Measurements from ENCODE around the gene PPP2R3C.

Gene PPP2R3C

GRCh38 chr14:35155962-35156361, 34.2 kb upstream of the PPP2R3C start:
- TF ChIP-seq, protein P1, sequence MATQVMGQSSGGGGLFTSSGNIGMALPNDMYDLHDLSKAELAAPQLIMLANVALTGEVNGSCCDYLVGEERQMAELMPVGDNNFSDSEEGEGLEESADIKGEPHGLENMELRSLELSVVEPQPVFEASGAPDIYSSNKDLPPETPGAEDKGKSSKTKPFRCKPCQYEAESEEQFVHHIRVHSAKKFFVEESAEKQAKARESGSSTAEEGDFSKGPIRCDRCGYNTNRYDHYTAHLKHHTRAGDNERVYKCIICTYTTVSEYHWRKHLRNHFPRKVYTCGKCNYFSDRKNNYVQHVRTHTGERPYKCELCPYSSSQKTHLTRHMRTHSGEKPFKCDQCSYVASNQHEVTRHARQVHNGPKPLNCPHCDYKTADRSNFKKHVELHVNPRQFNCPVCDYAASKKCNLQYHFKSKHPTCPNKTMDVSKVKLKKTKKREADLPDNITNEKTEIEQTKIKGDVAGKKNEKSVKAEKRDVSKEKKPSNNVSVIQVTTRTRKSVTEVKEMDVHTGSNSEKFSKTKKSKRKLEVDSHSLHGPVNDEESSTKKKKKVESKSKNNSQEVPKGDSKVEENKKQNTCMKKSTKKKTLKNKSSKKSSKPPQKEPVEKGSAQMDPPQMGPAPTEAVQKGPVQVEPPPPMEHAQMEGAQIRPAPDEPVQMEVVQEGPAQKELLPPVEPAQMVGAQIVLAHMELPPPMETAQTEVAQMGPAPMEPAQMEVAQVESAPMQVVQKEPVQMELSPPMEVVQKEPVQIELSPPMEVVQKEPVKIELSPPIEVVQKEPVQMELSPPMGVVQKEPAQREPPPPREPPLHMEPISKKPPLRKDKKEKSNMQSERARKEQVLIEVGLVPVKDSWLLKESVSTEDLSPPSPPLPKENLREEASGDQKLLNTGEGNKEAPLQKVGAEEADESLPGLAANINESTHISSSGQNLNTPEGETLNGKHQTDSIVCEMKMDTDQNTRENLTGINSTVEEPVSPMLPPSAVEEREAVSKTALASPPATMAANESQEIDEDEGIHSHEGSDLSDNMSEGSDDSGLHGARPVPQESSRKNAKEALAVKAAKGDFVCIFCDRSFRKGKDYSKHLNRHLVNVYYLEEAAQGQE (IDR thresholded peaks at IDR 0.05; ENCODE audit: low read depth), result no peak
- TF ChIP-seq FOXM1 (IDR thresholded peaks at IDR 0.05; ENCODE audit: borderline replicate concordance, low read depth) (no peak), YY1 (IDR thresholded peaks at IDR 0.05; ENCODE audit: low read depth) (no peak), EP300 (IDR thresholded peaks at IDR 0.05; ENCODE audit: borderline replicate concordance) (no peak)

DNA sequence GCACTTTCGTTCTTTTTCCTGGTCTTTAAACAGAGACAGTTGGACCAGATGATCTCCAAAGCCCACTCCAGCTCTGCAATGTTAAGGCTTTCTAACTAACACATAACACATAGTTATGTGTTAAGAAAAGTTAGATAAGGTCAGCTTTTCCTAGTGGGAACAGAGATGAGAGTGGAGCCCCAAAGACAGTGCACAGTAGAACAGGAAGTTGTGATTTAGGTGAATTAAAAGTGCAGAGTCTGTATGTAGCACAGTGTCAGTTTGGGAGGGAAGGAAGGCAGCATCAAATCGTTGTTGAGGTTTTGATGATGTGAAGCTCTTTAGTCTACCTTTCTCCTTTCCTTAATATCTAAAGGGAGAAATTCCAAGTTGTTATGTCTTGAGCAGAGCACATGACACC, 32.2 kb upstream of the PPP2R3C start:
- TF ChIP-seq, protein P1 (IDR thresholded peaks at IDR 0.05; ENCODE audit: low read depth), result no peak
- no peak for TF ChIP-seq EP300 (IDR thresholded peaks at IDR 0.05; ENCODE audit: borderline replicate concordance)
- TF ChIP-seq TEAD4 (IDR thresholded peaks at IDR 0.05), result no peak
- TF ChIP-seq FOXM1 (IDR thresholded peaks at IDR 0.05; ENCODE audit: borderline replicate concordance, low read depth), result no peak
- no peak for TF ChIP-seq ZBTB7A (IDR thresholded peaks at IDR 0.05; ENCODE audit: low read depth)
- no peak for TF ChIP-seq CEBPB (IDR thresholded peaks at IDR 0.05)
- TF ChIP-seq TAF1 (IDR thresholded peaks at IDR 0.05; ENCODE audit: low read depth), result no peak
- no peak for TF ChIP-seq YY1 (IDR thresholded peaks at IDR 0.05; ENCODE audit: low read depth)
- TF ChIP-seq EGR1 (IDR thresholded peaks at IDR 0.05), result no peak

GRCh38 chr14:35149239-35149638, 27.4 kb upstream of the PPP2R3C start:
- no peak for TF ChIP-seq TAF1 (IDR thresholded peaks at IDR 0.05; ENCODE audit: low read depth)
- TF ChIP-seq CREB1 (IDR thresholded peaks at IDR 0.05; ENCODE audit: low read depth), result no peak
- TF ChIP-seq USF1 (IDR thresholded peaks at IDR 0.05), result no peak
- no peak for TF ChIP-seq NFIC (IDR thresholded peaks at IDR 0.05)
- TF ChIP-seq, protein P2, sequence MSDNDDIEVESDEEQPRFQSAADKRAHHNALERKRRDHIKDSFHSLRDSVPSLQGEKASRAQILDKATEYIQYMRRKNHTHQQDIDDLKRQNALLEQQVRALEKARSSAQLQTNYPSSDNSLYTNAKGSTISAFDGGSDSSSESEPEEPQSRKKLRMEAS (IDR thresholded peaks at IDR 0.05), result no peak
- TF ChIP-seq, protein P1 (IDR thresholded peaks at IDR 0.05; ENCODE audit: low read depth), result no peak
- no peak for TF ChIP-seq TCF12 (IDR thresholded peaks at IDR 0.05; ENCODE audit: low read depth)
- TF ChIP-seq FOXM1 (IDR thresholded peaks at IDR 0.05; ENCODE audit: borderline replicate concordance, low read depth), result no peak
- no peak for TF ChIP-seq EP300 (IDR thresholded peaks at IDR 0.05; ENCODE audit: borderline replicate concordance)
- no peak for TF ChIP-seq CEBPB (IDR thresholded peaks at IDR 0.05)
- TF ChIP-seq YY1 (IDR thresholded peaks at IDR 0.05; ENCODE audit: low read depth), result no peak
- TF ChIP-seq TEAD4 (IDR thresholded peaks at IDR 0.05), result no peak
- TF ChIP-seq RAD21 (IDR thresholded peaks at IDR 0.05; ENCODE audit: low read depth), result no peak
- no peak for TF ChIP-seq EGR1 (IDR thresholded peaks at IDR 0.05)

- no peak for TF ChIP-seq ZBTB7A (IDR thresholded peaks at IDR 0.05; ENCODE audit: low read depth)
- TF ChIP-seq YY1 (IDR thresholded peaks at IDR 0.05; ENCODE audit: low read depth), result no peak
- TF ChIP-seq CEBPB (IDR thresholded peaks at IDR 0.05), result no peak
- TF ChIP-seq, protein P2 (IDR thresholded peaks at IDR 0.05), result no peak
- TF ChIP-seq EGR1 (IDR thresholded peaks at IDR 0.05), result no peak
- no peak for TF ChIP-seq TCF12 (IDR thresholded peaks at IDR 0.05; ENCODE audit: low read depth)
- no peak for TF ChIP-seq NFIC (IDR thresholded peaks at IDR 0.05)
- TF ChIP-seq, protein P1 (IDR thresholded peaks at IDR 0.05; ENCODE audit: low read depth), result no peak
- TF ChIP-seq TEAD4 (IDR thresholded peaks at IDR 0.05), result no peak
- no peak for TF ChIP-seq TAF1 (IDR thresholded peaks at IDR 0.05; ENCODE audit: low read depth)
- TF ChIP-seq USF1 (IDR thresholded peaks at IDR 0.05), result no peak
- TF ChIP-seq RAD21 (IDR thresholded peaks at IDR 0.05; ENCODE audit: low read depth), result no peak
- no peak for TF ChIP-seq CREB1 (IDR thresholded peaks at IDR 0.05; ENCODE audit: low read depth)
- TF ChIP-seq EP300 (IDR thresholded peaks at IDR 0.05; ENCODE audit: borderline replicate concordance), result no peak
- TF ChIP-seq FOXM1 (IDR thresholded peaks at IDR 0.05; ENCODE audit: borderline replicate concordance, low read depth), result no peak
These were observed 25.9 kb upstream of the PPP2R3C start for GRCh38 chr14:35147711-35148110.
